H54 (cell line): ENCODE results near the gene UNC13B.
A peak's percentile ranks its signal among the peaks of the same experiment; 100 is the strongest.

ENCODE experiments used
- DNase-seq: peaks from one replicate; pipeline ENCODE4 v3.0.0; 2011; ENCODE audit warnings: low spot score, mixed read lengths; ENCODE audit not compliant: insufficient read length
- FAIRE-seq: peaks from 3 replicates; lab custom pipeline; 2011; peaks lifted over from hg19 to GRCh38; lab: Jason Lieb, UNC
- POLR2A ChIP-seq: IDR thresholded peaks from 2 replicates; pipeline ENCODE4 v1.6.1; 2011; ENCODE audit warnings: low read depth, mild to moderate bottlenecking, low read length

UNC13B gene

DNA sequence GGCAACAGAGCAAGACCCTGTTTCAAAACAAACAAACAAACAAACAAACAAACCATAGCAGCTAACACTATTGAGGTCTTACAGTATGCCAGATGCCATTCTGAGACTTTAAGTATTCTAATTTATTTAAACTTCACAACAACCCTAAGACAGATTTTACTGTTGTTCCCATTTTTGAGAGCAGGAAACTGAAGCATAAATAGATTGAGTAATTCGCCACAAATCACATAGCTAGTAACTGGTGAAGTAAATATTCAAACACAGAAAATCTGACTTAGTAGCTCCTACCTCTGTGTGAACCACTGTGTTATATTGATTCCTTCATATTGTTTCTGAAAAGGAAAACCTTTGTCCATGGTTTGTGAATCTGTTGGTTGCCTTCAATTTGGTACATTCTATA is 98.4 kb downstream of the UNC13B start:
- FAIRE-seq, result no peak
- no peak for DNase-seq
- TF ChIP-seq POLR2A, result no peak

DNA sequence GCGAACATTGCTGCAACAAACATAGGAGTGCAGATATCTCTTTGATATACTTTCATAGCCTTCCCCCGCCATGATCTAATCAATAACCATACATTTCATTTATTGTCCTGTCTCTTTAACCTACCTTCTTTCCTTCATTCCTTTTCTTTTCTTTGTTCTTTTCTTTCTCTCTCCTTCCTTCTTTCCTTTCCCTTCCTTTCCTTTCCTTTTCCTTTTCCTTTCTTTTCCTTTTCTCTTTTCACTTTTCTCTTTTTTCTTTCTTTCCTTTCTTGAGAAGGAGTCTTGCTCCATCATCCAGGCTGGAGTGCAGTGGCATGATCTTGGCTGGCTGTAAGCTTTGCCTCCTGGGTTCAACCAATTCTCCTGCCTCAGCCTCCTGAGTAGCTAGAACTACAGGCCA is 100.3 kb downstream of the UNC13B start:
- TF ChIP-seq POLR2A, result no peak
- FAIRE-seq (no peak), DNase-seq (no peak)

DNA sequence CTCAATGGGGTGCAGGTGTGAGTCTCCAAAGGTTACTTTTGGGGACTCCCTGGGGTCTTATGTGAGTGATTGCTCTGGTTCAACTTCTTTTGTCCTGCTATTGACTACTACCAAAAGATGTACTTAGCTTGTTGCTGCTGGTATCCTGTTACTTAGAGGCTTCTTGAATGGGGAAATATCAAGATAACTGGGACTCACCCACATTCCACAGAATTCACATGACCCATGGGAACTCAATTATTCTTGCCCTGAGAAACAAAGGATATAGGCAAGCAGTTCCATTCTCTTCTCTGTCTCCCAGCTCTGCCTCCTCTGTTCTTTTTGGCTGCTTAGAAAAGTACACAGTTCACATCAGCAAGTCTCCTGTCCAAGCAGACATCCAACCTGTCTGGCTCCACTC is 105.9 kb downstream of the UNC13B start:
- DNase-seq (no peak), FAIRE-seq (no peak)
- no peak for TF ChIP-seq POLR2A

DNA sequence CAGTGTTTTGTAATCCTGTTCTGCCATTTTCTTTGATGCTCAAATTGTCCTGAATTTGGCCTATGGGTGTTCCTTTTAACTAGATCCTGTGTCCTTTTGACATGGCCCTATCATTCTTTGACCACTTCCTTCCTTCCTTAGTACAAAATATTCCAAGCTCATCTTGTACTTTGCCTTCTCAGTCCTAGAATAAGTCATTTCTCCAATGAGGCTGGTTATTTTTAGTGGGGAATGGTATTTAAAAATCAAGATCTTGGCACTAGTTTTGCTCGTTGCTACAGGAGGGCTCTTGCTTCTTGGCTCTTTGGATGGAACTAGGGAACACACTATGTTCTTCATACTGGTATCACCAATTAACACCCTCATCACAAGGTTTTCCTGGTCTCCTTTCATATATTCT is 108.1 kb downstream of the UNC13B start:
- DNase-seq (no peak), FAIRE-seq (no peak)
- TF ChIP-seq POLR2A, result no peak

DNA sequence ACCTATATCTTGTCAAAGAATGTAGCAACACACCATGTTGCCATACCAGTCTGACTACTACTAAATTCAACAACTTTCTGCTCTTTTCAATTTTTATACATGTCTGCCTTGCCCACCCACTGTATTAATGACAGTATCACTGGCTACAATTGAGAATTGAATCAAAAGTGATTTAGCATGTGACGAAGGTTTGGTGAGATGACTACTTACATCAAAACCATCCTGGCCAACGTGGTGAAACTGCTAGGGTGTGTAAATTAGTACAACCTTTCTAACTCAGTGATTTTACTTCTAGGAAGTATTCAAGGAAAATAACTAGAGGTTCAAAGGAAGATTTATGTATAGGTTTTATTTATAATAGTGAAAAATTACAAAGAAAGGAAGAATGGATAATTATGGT is 109.8 kb downstream of the UNC13B start:
- FAIRE-seq (no peak), DNase-seq (no peak)
- TF ChIP-seq POLR2A, result no peak

DNA sequence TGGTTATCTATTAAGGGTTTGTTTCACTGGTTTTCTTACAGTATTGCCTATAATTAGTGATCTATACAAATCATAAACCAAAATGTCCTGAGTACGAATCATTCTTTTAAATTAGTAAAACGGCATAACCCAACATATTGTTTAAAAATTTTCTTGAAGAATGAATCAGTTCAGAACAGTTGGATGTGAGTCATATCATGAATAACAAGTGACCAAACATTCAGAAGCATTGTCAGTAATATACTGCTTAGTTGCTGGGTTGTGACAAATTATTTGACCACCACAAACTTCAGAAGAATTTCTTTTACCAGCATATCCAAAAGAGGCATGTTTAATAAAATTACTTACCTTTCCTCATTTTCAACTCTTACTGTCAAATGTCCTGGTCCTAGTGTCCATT is 111.2 kb downstream of the UNC13B start:
- peak; percentile 65 for FAIRE-seq
- no peak for DNase-seq

DNA sequence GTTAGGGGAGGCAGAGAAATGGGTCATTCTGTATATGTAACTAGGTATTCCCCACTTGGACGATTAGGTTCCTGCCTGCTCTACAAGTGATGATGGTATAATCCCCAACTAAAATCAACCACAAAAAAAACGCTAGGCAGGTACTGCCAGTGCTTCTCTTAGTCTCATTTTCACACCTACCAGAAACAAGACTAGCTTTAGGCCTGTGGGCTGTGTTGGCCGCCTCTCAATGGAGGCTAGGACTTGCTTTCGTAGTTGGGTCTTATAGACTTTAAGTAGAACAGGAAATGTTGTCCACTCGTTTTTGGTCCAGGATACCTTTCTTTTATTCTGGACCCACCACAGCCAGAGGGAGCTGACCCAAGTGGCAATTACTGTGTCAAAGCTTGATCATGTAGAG is 111.8 kb downstream of the UNC13B start:
- TF ChIP-seq POLR2A, result no peak
- FAIRE-seq, result no peak
- no peak for DNase-seq

More for the DNA sequence above, 111.2 kb downstream of the UNC13B start:
- TF ChIP-seq POLR2A, result no peak

DNA sequence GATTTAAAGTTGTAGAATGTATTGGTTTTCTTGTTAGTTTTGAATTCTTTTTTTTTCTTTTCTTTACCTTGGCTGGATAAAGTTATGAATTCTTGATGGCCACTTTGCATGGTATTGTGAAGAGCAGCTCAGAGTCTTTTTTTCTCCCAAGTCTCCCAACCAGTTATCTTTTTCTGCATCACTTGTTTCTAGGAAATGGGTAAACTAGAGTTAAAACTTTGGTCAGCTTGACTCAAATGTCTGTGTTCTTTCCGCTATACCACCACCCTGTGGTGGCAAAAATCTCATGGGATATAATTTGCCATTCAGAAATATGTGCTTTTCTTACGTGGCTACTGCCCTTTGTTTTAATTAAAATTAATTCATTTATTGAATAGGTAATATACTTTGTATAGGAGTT is 113.2 kb downstream of the UNC13B start:
- no peak for TF ChIP-seq POLR2A
- no peak for DNase-seq
- FAIRE-seq, result no peak

DNA sequence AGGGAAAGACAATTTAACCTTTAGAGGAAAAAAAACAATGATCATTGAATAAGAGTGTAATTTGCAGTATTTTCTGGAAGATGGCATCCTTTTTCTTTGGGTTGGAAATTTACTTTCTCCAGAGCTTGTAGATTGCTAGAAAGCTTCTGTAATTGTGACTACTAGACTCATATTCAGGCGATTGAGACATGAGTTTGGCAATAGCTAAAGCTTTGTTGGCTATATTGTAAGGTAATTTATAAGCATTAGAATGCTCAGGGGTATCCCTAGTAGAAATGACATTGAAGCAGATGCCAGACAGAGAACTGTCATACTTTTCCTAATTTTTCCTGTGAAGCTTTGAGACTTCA is 115.3 kb downstream of the UNC13B start:
- DNase-seq (no peak), FAIRE-seq (no peak)
- TF ChIP-seq POLR2A, result no peak

DNA sequence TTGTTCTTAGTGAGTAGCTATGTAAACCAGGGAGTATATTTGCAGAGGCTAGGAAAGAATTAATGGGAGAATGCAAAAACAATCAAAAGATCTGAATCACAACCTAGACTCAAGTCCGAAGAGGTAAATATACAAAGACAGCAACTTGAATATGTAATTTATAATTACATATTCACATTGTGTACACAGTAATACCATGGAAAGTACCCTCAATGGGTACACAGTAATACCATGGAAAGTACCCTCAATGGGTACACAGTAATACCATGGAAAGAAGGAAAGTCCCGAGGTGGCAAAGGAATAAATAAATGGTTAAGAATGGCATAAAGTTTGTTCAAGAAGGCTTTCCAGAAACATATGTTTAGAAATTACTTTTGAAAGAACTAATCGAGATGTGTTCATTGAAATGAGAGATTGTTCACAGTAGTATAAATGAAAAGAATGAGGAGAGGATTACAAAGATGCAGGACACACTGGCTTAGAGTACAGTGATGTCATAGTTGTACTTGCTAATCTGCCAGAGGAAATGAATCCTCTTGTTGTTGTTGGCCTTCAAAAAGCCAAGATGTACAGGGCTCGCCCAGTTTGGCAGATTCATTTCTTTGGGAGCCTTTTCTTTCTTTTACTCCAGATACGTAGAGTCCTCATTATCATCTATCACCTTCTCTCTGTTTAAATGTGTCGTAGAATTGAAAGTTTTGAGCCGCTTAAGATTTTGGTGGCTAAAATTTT is 116.0 kb downstream of the UNC13B start:
- FAIRE-seq (peak; percentile 92), DNase-seq (no peak)
- TF ChIP-seq POLR2A, result no peak

DNA sequence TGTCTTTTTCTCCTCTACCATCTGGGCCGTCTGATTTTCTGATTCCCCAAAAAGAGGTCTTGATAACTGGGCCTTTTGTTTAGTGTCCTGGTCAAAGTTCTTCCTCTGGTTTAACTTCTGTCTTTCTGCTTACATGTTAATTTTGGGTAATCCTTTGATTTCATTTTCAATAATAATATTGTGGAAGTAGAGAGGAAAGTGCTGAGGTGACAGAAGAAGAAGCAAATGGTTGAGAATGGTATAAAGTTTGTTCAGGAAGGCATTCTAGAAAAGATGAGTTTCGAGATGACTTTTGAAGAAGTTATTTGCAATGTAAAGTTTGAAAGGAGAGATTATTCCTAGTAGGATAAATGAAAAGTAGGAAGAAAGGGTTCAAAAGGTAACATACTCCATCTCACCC is 118.1 kb downstream of the UNC13B start:
- FAIRE-seq (no peak), DNase-seq (no peak)
- TF ChIP-seq POLR2A, result no peak

DNA sequence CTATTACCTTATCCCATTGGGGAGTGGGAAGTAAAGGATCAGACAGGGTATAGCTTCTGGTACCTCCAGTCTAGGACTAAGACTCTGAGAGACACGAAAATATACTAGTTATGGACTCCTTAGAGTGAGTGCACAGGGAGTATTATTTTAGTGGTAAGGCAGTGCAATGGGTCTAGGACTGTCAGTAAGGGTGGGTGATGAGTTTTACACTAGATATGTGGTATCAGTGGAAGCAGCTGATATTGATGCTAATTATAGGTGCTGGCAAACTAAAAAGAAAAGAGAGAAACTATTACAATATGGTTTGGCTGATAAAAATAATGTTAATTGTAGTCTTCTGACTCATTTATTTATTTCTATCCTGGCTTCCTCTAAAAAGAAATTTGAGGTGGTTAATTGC is 118.6 kb downstream of the UNC13B start:
- no peak for TF ChIP-seq POLR2A
- DNase-seq (no peak), FAIRE-seq (no peak)

DNA sequence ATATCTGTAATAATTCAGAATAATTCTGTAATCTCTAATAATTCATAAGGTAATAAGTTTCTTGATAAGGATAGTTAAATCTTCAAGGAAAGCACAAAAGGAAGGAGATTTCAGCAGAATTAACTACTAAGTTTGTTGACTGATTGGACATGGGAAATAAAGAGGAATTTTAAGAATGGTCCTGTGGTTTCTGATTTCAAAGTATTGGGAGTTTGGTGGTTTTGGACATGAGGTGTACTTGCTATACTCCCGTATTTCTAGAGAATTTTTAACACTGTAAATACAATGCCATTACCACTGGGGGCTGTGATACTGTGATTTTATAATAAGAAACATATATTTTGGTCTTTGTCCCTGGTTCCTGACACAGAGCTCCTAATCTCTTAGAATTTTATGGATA is 123.9 kb downstream of the UNC13B start:
- FAIRE-seq (no peak), DNase-seq (no peak)
- TF ChIP-seq POLR2A, result no peak

DNA sequence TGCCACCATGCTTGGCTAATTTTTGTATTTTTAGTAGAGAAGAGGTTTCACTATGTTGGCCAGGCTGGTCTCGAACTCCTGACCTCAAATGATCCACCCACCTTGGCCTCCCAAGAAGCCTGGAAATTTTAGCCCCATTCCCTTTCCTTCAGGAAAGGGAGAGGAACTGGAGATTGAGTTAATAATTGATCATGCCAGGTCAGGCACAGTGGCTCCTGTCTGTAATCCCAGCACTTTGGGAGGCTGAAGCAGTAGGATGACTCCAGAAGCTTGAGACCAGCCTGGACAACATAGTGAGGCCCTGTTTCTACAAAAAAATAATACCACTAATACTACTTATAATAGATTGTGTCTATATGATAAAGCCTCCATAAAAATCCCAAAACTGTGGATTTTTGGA is 124.6 kb downstream of the UNC13B start:
- TF ChIP-seq POLR2A, result no peak
- no peak for FAIRE-seq
- no peak for DNase-seq

DNA sequence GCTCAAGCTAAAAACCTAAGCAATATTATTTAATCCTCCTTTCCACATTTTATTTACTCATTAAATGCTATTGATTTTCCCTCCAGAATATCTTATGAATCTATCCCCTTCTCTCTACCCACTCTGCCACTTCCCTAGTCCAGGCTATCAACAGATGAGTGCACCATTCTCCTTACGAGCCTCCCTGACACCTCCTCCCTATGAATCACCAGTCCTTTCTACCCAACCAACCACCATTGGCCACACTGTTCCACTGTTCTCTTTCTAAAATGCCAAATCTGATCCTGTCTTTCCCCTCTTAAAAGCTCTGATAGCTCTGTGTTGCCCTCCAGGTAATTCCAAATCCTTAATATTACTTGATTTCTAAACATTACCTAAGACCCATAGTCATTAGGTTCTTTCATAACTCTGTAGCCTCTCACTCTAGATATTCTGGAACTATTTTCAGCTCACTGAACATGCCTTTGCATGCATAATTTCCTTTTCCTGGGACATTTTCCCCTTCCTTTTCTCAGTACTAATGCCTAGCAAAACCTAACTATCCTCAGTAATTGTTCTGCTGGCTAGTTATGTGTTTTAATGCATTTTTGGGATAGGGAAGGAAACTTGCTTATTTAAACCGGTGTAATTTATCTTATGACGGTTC is 126.3 kb downstream of the UNC13B start:
- peak; percentile 60 for FAIRE-seq
- DNase-seq, result no peak
- no peak for TF ChIP-seq POLR2A
